ENCODE data around the gene PRKCE. TPM values are rescaled to one million over a fixed set of nuclear protein-coding genes. Genes with fewer than 3 reads are reported as not detected.

Gene PRKCE
- total RNA-seq, 1 donor from 2014 or later, result 23.1 TPM

DNA sequence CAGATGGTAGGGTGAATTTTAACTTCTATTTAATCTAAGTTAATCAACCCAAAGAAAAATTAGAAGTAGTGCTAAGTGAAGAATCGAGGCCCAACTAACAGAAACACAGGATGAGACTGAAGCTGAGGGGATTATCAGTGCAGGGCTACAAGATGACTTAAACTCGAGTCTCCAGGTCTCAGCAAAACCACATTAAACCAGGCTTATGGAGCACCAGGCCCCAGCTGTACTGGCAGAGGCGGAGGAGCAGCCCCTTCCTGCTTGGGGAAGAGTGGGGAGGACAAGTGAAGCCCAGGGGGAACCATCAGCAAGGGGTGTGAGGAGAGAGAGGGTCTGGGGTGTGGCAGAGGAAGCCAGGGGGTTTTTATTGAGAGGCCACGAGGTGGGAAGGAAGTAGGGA is 509.8 kb downstream of the PRKCE start:
- no peak for DNase-seq (ENCODE audit: low read depth, low spot score)

DNA sequence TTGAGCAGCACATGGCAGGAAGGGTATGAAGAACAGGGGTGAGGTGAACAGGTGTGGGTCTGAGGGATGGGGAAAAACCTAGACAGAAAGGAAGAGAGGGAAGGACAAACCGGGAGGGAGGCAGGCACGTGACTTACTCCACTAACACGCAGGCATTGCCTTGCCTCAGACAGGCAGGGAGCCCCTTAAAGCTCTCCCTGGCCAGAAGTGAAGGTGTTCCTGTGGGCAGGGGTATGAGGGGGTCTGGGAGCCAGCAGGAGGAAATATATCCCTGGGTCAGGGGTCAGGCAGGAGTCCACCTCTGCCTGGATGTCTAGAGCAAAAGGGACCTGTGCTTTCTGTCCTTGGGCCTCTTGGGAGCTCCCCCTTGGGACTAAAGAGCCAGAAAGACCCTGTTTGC is 510.4 kb downstream of the PRKCE start:
- no peak for DNase-seq (ENCODE audit: low read depth, low spot score)

- no peak for DNase-seq (ENCODE audit: low read depth, low spot score)
Observed at GRCh38 chr2:46162329-46163097, 511.0 kb downstream of the PRKCE start.

DNA sequence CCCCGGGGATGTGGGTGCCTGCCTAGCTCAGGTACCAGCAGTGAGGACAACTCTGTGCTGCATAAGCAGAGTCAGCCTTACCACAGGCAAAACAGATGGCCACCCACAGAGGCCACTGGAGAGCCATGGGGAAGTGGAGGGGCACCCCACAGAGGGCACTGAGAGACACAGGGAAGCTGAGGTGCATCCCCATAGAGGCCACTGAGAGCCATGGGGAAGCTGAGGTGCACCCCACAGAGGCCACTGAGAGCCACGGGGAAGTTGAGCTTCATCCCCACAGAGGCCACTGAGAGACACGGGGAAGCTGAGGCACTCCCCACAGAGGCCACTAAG is 511.6 kb downstream of the PRKCE start:
- no peak for DNase-seq (ENCODE audit: low read depth, low spot score)

DNA sequence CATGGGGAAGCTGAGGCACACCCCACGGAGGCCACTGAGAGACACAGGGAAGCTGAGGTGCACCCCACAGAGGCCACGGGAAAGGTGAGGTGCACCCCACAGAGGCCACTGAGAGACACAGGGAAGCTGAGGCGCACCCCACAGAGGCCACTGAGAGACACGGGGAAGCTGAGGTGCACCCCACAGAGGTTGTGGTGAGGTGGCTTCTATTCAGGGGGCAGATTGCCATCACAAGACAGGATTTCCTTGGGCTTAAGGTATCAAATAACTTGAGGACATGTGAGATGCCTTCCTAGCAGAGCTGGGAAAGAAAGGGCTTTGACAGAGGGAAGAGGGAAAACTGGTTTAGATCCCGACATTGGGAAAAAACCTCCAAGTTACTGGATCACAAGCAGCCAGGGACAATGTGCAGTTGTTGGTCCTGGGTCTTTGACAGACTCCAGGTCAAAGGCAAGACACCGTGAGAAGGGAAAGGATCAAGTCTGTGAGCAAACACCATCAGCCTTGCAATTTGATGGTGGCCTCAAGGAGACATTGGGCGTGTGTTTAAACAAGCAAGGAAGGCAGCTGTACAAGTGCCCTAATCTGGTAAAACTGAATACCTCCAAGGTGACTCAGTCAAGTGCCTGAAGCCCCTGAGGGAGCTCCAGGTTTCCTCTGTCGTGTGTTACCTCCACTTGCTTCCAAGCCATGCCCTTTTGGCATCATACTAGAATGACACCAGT is 512.5 kb downstream of the PRKCE start:
- DNase-seq (ENCODE audit: low read depth, low spot score), result no peak

DNA sequence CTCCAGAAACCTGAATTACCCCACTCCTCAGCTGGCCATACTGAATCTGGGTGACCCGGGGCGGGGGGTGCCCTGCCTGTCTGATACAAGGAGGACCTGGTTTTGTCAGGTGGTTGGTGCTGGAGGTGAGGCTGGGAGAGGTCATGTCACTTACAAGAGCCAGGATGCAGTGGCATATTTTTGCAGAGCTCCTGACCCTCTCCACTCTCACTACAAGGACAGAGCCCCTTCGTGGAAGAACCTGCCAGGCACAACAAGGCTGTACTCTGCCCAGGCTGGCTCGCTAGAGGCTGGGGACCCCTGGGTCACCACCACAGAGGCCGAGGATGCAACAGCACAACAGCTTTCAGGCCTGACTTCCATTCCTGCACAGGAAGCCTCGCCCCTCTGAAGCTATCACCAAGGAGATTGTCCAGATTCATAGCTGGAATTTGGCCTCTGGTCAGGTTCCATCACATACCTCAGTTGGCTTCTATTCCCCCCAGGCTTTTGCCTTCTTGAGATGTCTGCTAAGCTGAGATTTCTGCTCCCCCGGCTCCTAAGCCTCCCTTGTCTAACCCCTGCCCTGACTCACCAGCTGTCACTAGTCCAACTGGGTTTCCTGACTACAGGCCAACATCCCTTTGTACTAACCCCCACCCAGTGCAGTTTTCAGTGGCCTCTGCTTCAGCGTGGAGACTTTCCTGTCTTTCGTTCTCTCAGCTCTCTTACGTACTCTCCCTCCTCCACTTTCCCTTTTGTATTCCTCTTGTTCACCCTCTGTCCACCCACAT is 513.2 kb downstream of the PRKCE start:
- peak; percentile 77 for DNase-seq (ENCODE audit: low read depth, low spot score)

DNA sequence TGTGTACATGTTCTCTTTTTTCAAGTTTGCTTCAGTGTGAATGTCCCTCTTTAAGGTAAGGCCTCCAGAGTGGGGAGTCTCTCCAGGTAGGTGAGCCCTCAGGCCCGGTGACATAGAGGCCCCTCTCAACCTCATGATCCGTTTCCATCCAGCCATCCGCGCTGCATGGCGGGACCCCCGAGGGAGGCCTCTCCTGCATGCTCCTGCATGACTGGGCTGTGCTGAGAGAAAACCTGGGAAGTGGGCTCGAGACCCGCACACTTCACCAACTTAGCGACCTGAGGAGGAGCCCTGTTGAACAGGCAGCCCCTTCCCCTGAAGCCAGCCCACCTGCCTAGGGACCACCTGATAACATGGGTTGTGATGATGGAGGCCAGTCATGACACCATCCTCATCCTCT is 514.4 kb downstream of the PRKCE start:
- DNase-seq (ENCODE audit: low read depth, low spot score), result no peak

- DNase-seq (ENCODE audit: low read depth, low spot score), result no peak
Observed at GRCh38 chr2:46167406-46167805, 515.9 kb downstream of the PRKCE start.

- no peak for DNase-seq (ENCODE audit: low read depth, low spot score)
Observed at GRCh38 chr2:46167924-46168323, 516.4 kb downstream of the PRKCE start.

DNA sequence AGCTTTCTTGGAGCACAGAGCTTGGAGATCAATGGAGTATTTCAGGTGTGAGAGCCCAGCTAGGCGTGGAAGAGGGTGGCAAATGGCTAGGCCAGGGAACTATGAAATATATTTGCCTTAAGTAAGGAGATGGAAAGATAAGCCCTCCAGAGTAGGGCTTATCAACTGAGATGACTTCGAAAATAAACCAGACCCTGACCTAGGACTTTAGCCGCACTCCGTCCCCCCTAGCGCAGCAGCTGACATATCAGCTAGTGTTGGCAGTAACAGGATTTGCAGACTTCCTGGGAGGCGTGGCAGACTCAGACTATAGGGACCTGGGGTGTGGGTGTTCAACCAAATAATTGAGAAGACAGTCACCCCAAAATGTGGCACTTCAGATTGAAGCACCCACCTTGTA is 518.0 kb downstream of the PRKCE start:
- no peak for DNase-seq (ENCODE audit: low read depth, low spot score)

GRCh38 chr2:46170026-46170425 is 518.6 kb downstream of the PRKCE start:
- no peak for DNase-seq (ENCODE audit: low read depth, low spot score)

GRCh38 chr2:46170611-46171350 is 519.3 kb downstream of the PRKCE start:
- DNase-seq (ENCODE audit: low read depth, low spot score), result no peak

DNA sequence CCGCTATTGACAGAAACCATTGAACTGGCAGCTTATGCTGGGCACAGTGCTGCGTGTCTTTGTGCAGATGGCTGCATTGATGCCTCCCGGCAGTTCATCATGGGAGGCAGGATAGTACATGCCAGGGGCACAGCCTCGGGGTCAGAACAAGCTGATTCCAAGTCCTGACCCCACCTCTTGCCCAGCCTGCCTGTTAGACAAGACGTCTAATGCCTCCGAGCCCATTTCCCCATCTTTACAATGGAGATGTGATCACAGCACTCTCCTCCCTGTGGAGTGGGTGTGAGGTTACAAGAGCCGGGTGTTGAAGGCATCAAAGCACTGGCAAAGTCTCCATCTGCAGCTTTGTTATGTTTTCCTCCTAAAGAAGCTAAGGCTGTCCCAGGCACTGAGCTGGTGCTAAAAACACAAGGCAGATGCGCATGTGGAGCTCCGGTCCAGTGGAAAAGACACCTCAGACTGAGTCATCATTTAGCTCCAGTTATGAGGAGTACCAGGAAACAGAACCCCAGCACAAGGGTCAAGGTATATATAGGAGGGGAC is 520.0 kb downstream of the PRKCE start:
- no peak for DNase-seq (ENCODE audit: low read depth, low spot score)

DNA sequence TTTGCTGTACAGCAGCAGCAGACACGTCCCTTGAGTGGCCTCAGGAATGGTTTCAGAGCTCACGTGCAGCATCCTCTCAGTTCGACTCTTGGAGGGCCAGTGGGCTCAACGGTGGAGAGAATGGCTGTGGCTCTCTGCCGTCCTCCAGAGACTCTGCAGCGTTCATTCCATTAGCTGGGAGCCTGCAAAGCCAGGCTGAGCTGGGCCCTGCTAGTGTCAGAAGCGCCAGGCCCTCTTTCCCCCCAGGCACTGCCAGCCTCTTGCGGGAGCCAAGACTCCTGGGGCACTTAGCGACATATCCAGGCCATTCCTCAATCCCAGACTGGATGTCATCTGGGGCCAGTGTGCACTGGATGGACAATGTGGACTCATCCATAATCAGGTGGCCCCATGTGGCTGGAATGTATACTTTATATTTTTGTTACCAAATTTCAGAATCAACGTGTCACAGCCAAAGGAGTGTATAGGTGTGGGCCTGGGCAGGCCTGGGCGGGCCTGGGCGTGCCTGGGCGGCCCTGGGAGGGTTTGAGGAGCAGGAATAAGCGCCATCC is 520.6 kb downstream of the PRKCE start:
- DNase-seq (ENCODE audit: low read depth, low spot score), result no peak

GRCh38 chr2:46173030-46173429 is 521.6 kb downstream of the PRKCE start:
- DNase-seq (ENCODE audit: low read depth, low spot score), result no peak

- DNase-seq (ENCODE audit: low read depth, low spot score), result no peak
Observed at GRCh38 chr2:46173636-46174250, 522.3 kb downstream of the PRKCE start.

- no peak for DNase-seq (ENCODE audit: low read depth, low spot score)
Observed at GRCh38 chr2:46174345-46175170, 523.1 kb downstream of the PRKCE start.

DNA sequence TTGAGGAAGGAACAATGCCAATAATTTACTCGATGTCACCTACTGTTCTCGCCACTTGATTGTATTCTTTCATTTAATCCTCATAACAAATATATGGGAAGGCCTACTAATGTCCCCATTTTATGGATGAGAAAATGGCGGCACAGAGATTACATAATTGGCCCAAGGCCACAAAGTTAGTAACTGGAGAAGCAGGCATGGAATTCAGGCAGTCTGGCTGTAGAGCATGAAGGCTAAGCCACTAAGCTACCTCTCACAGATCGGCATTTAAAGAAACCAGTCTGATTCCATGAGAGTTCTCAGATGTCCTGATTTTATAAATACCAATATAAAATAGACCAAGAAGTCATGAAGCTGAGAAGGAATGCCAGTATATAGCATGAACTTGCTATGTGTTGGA is 523.9 kb downstream of the PRKCE start:
- DNase-seq (ENCODE audit: low read depth, low spot score), result no peak

GRCh38 chr2:46177461-46178089 is 526.1 kb downstream of the PRKCE start:
- DNase-seq (ENCODE audit: low read depth, low spot score), result no peak
